A673 (cell line): ENCODE measurements around the gene USP1.
A peak's percentile ranks its signal among the peaks of the same experiment; 100 is the strongest.

Source experiments
- CTCF ChIP-seq: fragments of 300-800, 200-600 bp; sonication (generic); conservative IDR thresholded peaks from 2 replicates; pipeline ENCODE4 v1.5.1; 2017; ENCODE audit warnings: low read depth, mild to moderate bottlenecking, antibody characterized with exemption, low read length, moderate library complexity, mixed read lengths
- EZH2 ChIP-seq: fragments of 200-600 bp; sonication (generic); IDR thresholded peaks from 2 replicates; pipeline ENCODE4 v1.6.1; 2017; ENCODE audit warnings: borderline replicate concordance, low read depth, mild to moderate bottlenecking, mixed read lengths, antibody characterized with exemption, low read length; ENCODE audit not compliant: poor library complexity, severe bottlenecking

DNA sequence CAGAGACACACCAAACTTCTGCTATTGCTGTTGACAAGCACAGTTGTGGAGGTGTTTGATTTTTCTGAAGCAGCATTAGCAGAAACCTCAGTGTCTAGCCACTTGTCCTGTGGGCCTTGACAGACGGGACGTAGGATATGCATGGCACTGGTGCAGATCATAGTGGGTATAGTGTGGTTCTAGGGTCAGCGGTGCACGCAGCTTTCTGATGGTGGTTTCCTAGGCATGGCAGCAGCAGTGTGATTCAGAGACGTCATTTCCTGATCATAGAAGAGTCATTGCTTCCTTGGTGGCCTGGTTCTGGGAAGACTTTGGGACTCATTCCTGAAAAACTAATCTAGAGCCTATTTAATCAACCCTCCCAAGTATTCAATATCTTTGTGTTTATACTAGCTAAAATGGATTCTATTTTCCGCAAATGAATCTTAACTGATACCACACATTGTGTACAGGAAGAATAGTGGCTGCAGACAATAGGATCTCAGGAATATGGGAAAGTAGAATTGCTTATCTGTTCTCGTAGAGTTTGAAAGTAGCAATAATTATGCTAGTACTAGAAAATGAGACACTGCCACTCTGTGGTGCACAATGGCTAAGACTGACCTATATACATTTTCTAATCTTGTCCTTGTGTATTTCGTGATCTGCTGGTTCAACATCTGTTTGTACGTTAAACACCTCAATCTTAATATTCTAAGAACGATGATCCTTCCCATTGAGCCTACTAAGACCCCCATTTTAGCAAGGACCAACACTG, 2.8 kb upstream of the USP1 start:
- TF ChIP-seq CTCF (peak; percentile 36), EZH2 (no peak)
